K562 (cell line): ENCODE results near the gene RAP1GAP2. TPM values are rescaled to one million over a fixed set of nuclear protein-coding genes. Genes with fewer than 3 reads are reported as not detected.

Source experiments
- ATAC-seq: fragments of 200-7000 bp; cut with Tn5 transposase; 3 replicates; pipeline ENCODE4 v1.9.1; 2020; ENCODE audit warnings: moderate library complexity
- BruUV-seq: library from RNA; stranded (reverse); fragments of 400-500 nt; replicated peaks from 2 replicates; lab custom pipeline; 2021; lab: Mats Ljungman, UMichigan
- CTCF ChIA-PET: fragments of 300-600 bp; formaldehyde crosslinking; extraction: SDS; loops from one replicate; lab custom pipeline; 2021; ENCODE audit warnings: low intra/inter-chr PET ratio; lab: Yijun Ruan, JAX
- POLR2A ChIA-PET: fragments of 300-600, 350-650 bp; sonication (Branson Sonifier 250); formaldehyde crosslinking; extraction: SDS; loops from one replicate; lab custom pipeline; 2021; ENCODE audit warnings: antibody characterized with exemption, inconsistent platforms; lab: Yijun Ruan, JAX
- DNase-seq, 4 experiments: peaks; one replicate each; pipeline versions ENCODE4 v3.0.0 to v3.0.0-alpha.2; 2011 to 2018; ENCODE audit warnings: low spot score in 3 of 4, mixed read lengths in 3 of 4; ENCODE audit errors: extremely low read depth in 1 of 4
- FAIRE-seq: peaks from 2 replicates; lab custom pipeline; 2011; peaks lifted over from hg19 to GRCh38; lab: Jason Lieb, UNC
- H2AFZ ChIP-seq: 2 replicates; pipeline ENCODE4 v1.6.0; 2011; ENCODE audit warnings: low read depth, low read length, control low read depth, inconsistent platforms
- H3K27ac ChIP-seq: fragments of 200-600 bp; 3 replicates; pipeline ENCODE4 v1.8.0; 2011; ENCODE audit warnings: low read depth, mild to moderate bottlenecking, control low read depth, inconsistent platforms, low read length, moderate library complexity, mixed read lengths; ENCODE audit errors: extremely low read depth
- H3K27me3 ChIP-seq, 2 experiments: fragments of 300-600 bp in 1 of 2; 2 replicates in 1 of 2; 3 replicates in 1 of 2; pipeline versions ENCODE4 v1.6.0 to v1.8.0; 2011; ENCODE audit warnings: inconsistent platforms in 2 of 2, low read length in 2 of 2, mild to moderate bottlenecking in 1 of 2, mixed read lengths in 1 of 2, moderate library complexity in 1 of 2; ENCODE audit not compliant: control insufficient read depth in 2 of 2, insufficient read depth in 2 of 2
- H3K36me3 ChIP-seq: fragments of 300-600 bp; 3 replicates; pipeline ENCODE4 v1.8.0; 2011; ENCODE audit warnings: mild to moderate bottlenecking, low read length, inconsistent platforms; ENCODE audit not compliant: control insufficient read depth, insufficient read depth
- H3K4me1 ChIP-seq, 2 experiments: fragments of 200-600 bp in 1 of 2; replicated peaks in 1 of 2; 2 replicates in 1 of 2; 3 replicates in 1 of 2; pipeline versions ENCODE4 v1.5.1 to v1.8.0; 2011; ENCODE audit warnings: inconsistent platforms in 2 of 2, low read length in 2 of 2, mild to moderate bottlenecking in 1 of 2, mixed read lengths in 1 of 2, moderate library complexity in 1 of 2; ENCODE audit not compliant: control insufficient read depth in 2 of 2, insufficient read depth in 2 of 2
- H3K4me2 ChIP-seq: 2 replicates; pipeline ENCODE4 v1.6.1; 2011; ENCODE audit warnings: low read length, control low read depth, inconsistent platforms, mixed read lengths; ENCODE audit not compliant: insufficient read depth
- H3K4me3 ChIP-seq: fragments of 200-600 bp; sonication (generic), shearing (Covaris generic); 2 replicates; pipeline ENCODE4 v1.5.1; 2016; ENCODE audit warnings: control low read depth, inconsistent platforms
- H3K79me2 ChIP-seq: fragments of 200-600 bp; 3 replicates; pipeline ENCODE4 v1.8.0; 2011; ENCODE audit warnings: low read length, inconsistent platforms; ENCODE audit not compliant: control insufficient read depth, insufficient read depth
- H3K9ac ChIP-seq, 2 experiments: 2 replicates each; pipeline versions ENCODE4 v1.6.0 to v1.6.1; 2011; ENCODE audit warnings: low read depth in 2 of 2, low read length in 2 of 2, control low read depth in 1 of 2, inconsistent platforms in 1 of 2, mild to moderate bottlenecking in 1 of 2, mixed read lengths in 1 of 2; ENCODE audit not compliant: insufficient read depth in 1 of 2
- H3K9me1 ChIP-seq: one replicate; pipeline ENCODE4 v1.6.0; 2011; ENCODE audit warnings: inconsistent platforms, mild to moderate bottlenecking, low read length, moderate library complexity; ENCODE audit not compliant: control insufficient read depth, insufficient read depth
- H3K9me3 ChIP-seq: replicated peaks from 2 replicates; pipeline ENCODE4 v1.5.1; 2011; ENCODE audit warnings: low read depth, low read length, inconsistent platforms; ENCODE audit not compliant: control insufficient read depth, insufficient read depth
- H4K20me1 ChIP-seq: replicated peaks from 2 replicates; pipeline ENCODE4 v1.6.1; 2011; ENCODE audit warnings: low read length, inconsistent platforms, mixed read lengths; ENCODE audit not compliant: control insufficient read depth, insufficient read depth
- ARNT ChIP-seq, 2 experiments: fragments of 450-650 bp; IDR thresholded peaks; 2 replicates each; pipeline ENCODE4 v1.6.1; 2016; ENCODE audit warnings: mild to moderate bottlenecking in 1 of 2
- BRD9 ChIP-seq: fragments of 450-650 bp; IDR thresholded peaks from 2 replicates; pipeline ENCODE4 v1.6.1; 2018; ENCODE audit warnings: low read depth; ENCODE audit not compliant: partially characterized antibody
- CBFA2T2 ChIP-seq: fragments of 450-650 bp; conservative IDR thresholded peaks from 2 replicates; pipeline ENCODE4 v1.6.1; 2017; ENCODE audit warnings: mild to moderate bottlenecking
- CCAR2 ChIP-seq: fragments of 200-400 bp; formaldehyde crosslinking; IDR thresholded peaks from 2 replicates; pipeline ENCODE4 v1.6.1; 2017; ENCODE audit warnings: mild to moderate bottlenecking, low read depth, low read length
- FOXP1 ChIP-seq: sonication (generic); formaldehyde crosslinking; IDR thresholded peaks from 2 replicates; pipeline ENCODE4 v1.8.0; 2022; ENCODE audit warnings: mild to moderate bottlenecking, missing genetic modification reagents
- MEIS2 ChIP-seq: fragments of 450-650 bp; IDR thresholded peaks from 2 replicates; pipeline ENCODE4 v1.6.1; 2014; ENCODE audit warnings: mild to moderate bottlenecking; ENCODE audit not compliant: partially characterized antibody
- NEUROD1 ChIP-seq: fragments of 150-350 bp; IDR thresholded peaks from 2 replicates; pipeline ENCODE4 v1.6.1; 2014; ENCODE audit warnings: borderline replicate concordance, low read length, low read depth; ENCODE audit not compliant: partially characterized antibody
- TSC22D4 ChIP-seq: fragments of 450-650 bp; IDR thresholded peaks from 2 replicates; pipeline ENCODE4 v1.6.1; 2016; ENCODE audit warnings: missing genetic modification characterization, missing biosample characterization, control low read depth
- ZNF395 ChIP-seq: fragments of 200-800 bp; sonication (Bioruptor generic); IDR thresholded peaks from 2 replicates; pipeline ENCODE4 v1.6.1; 2017; ENCODE audit warnings: missing genetic modification characterization, missing compliant biosample characterization
- ZNF695 ChIP-seq: fragments of 450-650 bp; formaldehyde crosslinking; IDR thresholded peaks from 2 replicates; pipeline ENCODE4 v1.4.0; 2020; ENCODE audit warnings: mild to moderate bottlenecking, moderate library complexity
- WGBS: fragments of 100-300 bp; shearing (Covaris generic); methylation state at CpG from one replicate; pipeline ENCODE4 v1.1.6; 2016; ENCODE audit warnings: low coverage, mixed read lengths; ENCODE audit not compliant: insufficient coverage; ENCODE audit errors: missing lambda C conversion rate; 5-methylcytosine and 5-hydroxymethylcytosine counted together
- in situ Hi-C: fragments of 300-500 bp; cut with MboI; formaldehyde crosslinking; loops from 4 replicates; pipeline ENCODE4 v1.15.0; 2018; ENCODE audit warnings: inconsistent platforms, mixed read lengths
- intact Hi-C: fragments of 100-400 bp; cut with micrococcal nuclease; formaldehyde crosslinking; loops from 2 replicates; pipeline ENCODE4 v1.14.2; 2022
- polyA plus RNA-seq, 8 experiments: library from polyadenylated mRNA; depleted of rRNA in 4 of 8; stranded (reverse) in 5 of 8; unstranded in 3 of 8; fragments of >200 nt; fragmentation: Nextera tagmentation in 2 of 8; fragmentation: Illumina TruSeq in 1 of 8; extraction: Ambion mirVana in 2 of 8; extraction: Trizol in 1 of 8; gene quantifications; 2 replicates each; pipeline versions ENCODE4 v1.2.1 to v1.2.3, GENCODE V29; 2011 to 2014; ENCODE audit warnings: inconsistent platforms in 1 of 8, missing spikeins in 1 of 8
- total RNA-seq, 7 experiments: library from RNA; depleted of rRNA in 6 of 7; stranded (reverse); fragments of >200 nt in 6 of 7; fragmentation: Illumina TruSeq in 2 of 7; extraction: Trizol in 2 of 7; gene quantifications; 2 replicates each; pipeline versions ENCODE4 v1.2.1 to v1.2.3, GENCODE V29; 2011 to 2021; ENCODE audit warnings: low replicate concordance in 1 of 7
- TF ChIP-seq, protein P1 (sequence below), 2 experiments: fragments of 450-650 bp in 1 of 2; sonication (generic) in 1 of 2; formaldehyde crosslinking in 1 of 2; IDR thresholded peaks; 2 replicates each; pipeline versions ENCODE4 v1.7.1 to v1.9.0; 2016 to 2022; ENCODE audit warnings: inconsistent platforms in 1 of 2, mild to moderate bottlenecking in 1 of 2, missing genetic modification reagents in 1 of 2

RAP1GAP2 gene
- total and polyA plus RNA-seq, 9 of the 15 experiments (the other 6 are each of a cell fraction or from before 2014, with no cell fraction given), result 0.01 to 1.3 (median 0.42) TPM; not detected in 1

DNA sequence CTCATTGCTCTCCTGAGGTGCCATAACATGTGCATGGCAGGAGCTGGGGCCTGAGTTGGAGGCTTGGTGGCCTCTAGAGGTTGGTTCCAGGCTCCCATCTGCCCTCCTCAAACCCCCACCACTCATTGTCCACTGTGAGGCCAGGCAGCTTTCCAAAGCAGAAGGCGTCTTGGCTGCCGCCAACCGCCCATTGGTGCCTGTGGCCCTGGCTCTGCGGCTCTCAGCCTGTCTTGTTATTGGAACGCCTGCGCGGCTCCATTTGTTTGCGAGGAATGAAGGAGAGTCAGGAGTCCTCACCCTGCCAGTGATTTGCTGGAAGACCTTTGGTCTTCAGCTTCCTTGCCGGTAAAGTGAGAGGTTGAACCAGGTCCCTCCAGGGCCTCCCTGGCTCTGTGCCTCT is 223.5 kb downstream of the RAP1GAP2 start:
- Histone ChIP-seq H3K9ac (no peak overlapping the region), H2AFZ (no peak overlapping the region), H3K4me1 (no peaks in the 10 kb centered on the region), H3K9me3 (no peaks in the 10 kb centered on the region), H3K36me3 (no peaks in the 10 kb centered on the region), H3K4me3 (no peak overlapping the region), H3K27me3 (peaks cover 0 to 7% of the 10 kb centered on the region in 2 experiments; a peak in 3 of 5 replicates), H3K79me2 (no peaks in the 10 kb centered on the region), H3K4me2 (no peak overlapping the region), H4K20me1 (no peaks in the 10 kb centered on the region), H3K9me1 (no peaks in the 10 kb centered on the region), H3K27ac (no peak overlapping the region)
- intact Hi-C loops, result no loop called here
- in situ Hi-C loops, result loop anchor here (25.0 kb wide), 1 partner anchor 182 kb away; no protein-coding TSS in a partner anchor
- ChIA-PET POLR2A (no interaction called here), CTCF (no interaction called here)
- FAIRE-seq (no peak), DNase-seq (no peak), ATAC-seq (no peak)
- 26% methylated on average over 7 of the region's 9 CpGs for WGBS
- no TSS peak for BruUV-seq
- TF ChIP-seq ARNT (IDR thresholded peaks at IDR 0.05), result no peak
- TF ChIP-seq BRD9, result no peak
- TF ChIP-seq, protein P1, sequence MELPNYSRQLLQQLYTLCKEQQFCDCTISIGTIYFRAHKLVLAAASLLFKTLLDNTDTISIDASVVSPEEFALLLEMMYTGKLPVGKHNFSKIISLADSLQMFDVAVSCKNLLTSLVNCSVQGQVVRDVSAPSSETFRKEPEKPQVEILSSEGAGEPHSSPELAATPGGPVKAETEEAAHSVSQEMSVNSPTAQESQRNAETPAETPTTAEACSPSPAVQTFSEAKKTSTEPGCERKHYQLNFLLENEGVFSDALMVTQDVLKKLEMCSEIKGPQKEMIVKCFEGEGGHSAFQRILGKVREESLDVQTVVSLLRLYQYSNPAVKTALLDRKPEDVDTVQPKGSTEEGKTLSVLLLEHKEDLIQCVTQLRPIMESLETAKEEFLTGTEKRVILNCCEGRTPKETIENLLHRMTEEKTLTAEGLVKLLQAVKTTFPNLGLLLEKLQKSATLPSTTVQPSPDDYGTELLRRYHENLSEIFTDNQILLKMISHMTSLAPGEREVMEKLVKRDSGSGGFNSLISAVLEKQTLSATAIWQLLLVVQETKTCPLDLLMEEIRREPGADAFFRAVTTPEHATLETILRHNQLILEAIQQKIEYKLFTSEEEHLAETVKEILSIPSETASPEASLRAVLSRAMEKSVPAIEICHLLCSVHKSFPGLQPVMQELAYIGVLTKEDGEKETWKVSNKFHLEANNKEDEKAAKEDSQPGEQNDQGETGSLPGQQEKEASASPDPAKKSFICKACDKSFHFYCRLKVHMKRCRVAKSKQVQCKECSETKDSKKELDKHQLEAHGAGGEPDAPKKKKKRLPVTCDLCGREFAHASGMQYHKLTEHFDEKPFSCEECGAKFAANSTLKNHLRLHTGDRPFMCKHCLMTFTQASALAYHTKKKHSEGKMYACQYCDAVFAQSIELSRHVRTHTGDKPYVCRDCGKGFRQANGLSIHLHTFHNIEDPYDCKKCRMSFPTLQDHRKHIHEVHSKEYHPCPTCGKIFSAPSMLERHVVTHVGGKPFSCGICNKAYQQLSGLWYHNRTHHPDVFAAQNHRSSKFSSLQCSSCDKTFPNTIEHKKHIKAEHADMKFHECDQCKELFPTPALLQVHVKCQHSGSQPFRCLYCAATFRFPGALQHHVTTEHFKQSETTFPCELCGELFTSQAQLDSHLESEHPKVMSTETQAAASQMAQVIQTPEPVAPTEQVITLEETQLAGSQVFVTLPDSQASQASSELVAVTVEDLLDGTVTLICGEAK (IDR thresholded peaks at IDR 0.05), result no peak
- TF ChIP-seq, protein P1 (CRISPR knock-in tag; IDR thresholded peaks at IDR 0.05), result no peak
- TF ChIP-seq ZNF395 (CRISPR knock-in tag), result no peak
- no peak for TF ChIP-seq CCAR2
- no peak for TF ChIP-seq NEUROD1
- TF ChIP-seq TSC22D4 (tag), result no peak
- TF ChIP-seq FOXP1 (CRISPR knock-in tag), result no peak
- no peak for TF ChIP-seq ZNF695 (CRISPR knock-in tag)
- no peak for TF ChIP-seq MEIS2
- TF ChIP-seq CBFA2T2, result no peak
